Vagina (tissue), 2 donors: Measurements from ENCODE around the gene SSX4B.
"Not testable (repeated sequence)": the region's sequence is repeated elsewhere in the genome, so short reads cannot be mapped to it uniquely, and the experiment has no call there.

Source experiments
- CTCF ChIP-seq, 3 experiments: fragments of 450-650 bp in 2 of 3; fragments of 200-600 bp in 1 of 3; sonication (generic) in 1 of 3; IDR thresholded peaks; one replicate each; pipeline ENCODE4 v1.5.1; 2017 to 2019; ENCODE audit warnings: antibody characterized with exemption in 3 of 3, mild to moderate bottlenecking in 2 of 3, moderate library complexity in 2 of 3
- POLR2A ChIP-seq, 2 donors: fragments of 450-650 bp; IDR thresholded peaks; one replicate each; pipeline ENCODE4 v1.6.1; 2017; ENCODE audit warnings: antibody characterized with exemption in 2 of 2, mild to moderate bottlenecking in 2 of 2, moderate library complexity in 2 of 2

GRCh38 chrX:48359281-48359680 is 52.5 kb downstream of the SSX4B start:
- not testable (repeated sequence) for TF ChIP-seq CTCF, POLR2A (IDR thresholded peaks at IDR 0.05)
